SU-DHL-6 (cell line): ENCODE results near the gene GNAQ.

Source experiments
- CTCF ChIP-seq: fragments of 200-600 bp; sonication (generic); IDR thresholded peaks from one replicate; pipeline ENCODE4 v1.5.1; 2017; ENCODE audit warnings: antibody characterized with exemption, mild to moderate bottlenecking, low read length, moderate library complexity; ENCODE audit not compliant: insufficient read depth, poor library complexity, severe bottlenecking
- EZH2phosphoT487 ChIP-seq: fragments of 200-600 bp; sonication (generic), shearing (Covaris generic); conservative IDR thresholded peaks from 2 replicates; pipeline ENCODE4 v1.6.1; 2018; ENCODE audit warnings: mild to moderate bottlenecking, antibody characterized with exemption, low read length, moderate library complexity, mixed read lengths

GRCh38 chr9:78073722-78074121 is 42.1 kb upstream of the GNAQ start:
- no peak for TF ChIP-seq CTCF
- no peak for TF ChIP-seq EZH2phosphoT487
